ENCODE data around the gene VPS36. TPM values are rescaled to one million over a fixed set of nuclear protein-coding genes. Genes with fewer than 3 reads are reported as not detected.
"Not testable (repeated sequence)": the region's sequence is repeated elsewhere in the genome, so short reads cannot be mapped to it uniquely, and the experiment has no call there.

The VPS36 gene
- total RNA-seq, 1 experiment from 2014 or later = 48.7 TPM

DNA sequence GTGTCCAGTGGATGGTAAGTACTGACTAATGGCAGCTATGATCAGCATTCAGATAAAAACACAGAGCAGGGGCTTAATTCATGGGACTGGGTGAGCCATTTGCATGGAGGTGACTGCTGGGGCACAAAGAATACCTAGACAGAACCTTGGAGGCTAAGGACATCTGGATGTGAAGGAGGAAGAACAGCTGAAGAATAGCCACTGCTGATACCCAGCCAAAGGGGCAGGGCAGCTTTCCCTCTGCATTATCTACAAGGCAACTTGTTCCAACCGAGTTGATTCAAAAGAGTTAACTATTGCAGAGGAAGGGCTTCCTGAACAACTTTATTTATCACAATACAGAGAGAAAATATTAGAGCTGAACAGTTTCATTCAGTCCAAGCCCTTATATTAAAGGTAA is 31.4 kb downstream of the VPS36 start:
- H2AFZ ChIP-seq (ENCODE audit: low read length) = no peak overlapping the region
- DNase-seq = no peak
- peaks cover 32% of the 10 kb centered on the region; the same call in 1 of the 2 replicates for H3K36me3 ChIP-seq (ENCODE audit: insufficient read depth, low read length)
- H3K27me3 ChIP-seq (ENCODE audit: low read length) = no peaks in the 10 kb centered on the region
- no peak overlapping the region for H3K4me2 ChIP-seq (ENCODE audit: low read depth, low read length, poor library complexity, severe bottlenecking)
- H3K4me1 ChIP-seq (ENCODE audit: low read length) = no peaks in the 10 kb centered on the region
- no peak overlapping the region for H3K27ac ChIP-seq (ENCODE audit: low read length)
- H3K79me2 ChIP-seq (ENCODE audit: low read length) = no peaks in the 10 kb centered on the region
- no peaks in the 10 kb centered on the region for H4K20me1 ChIP-seq (ENCODE audit: insufficient read depth, low read depth, low read length)
- H3K9me3 ChIP-seq (ENCODE audit: low read length) = no peaks in the 10 kb centered on the region
- no peak overlapping the region for H3K4me3 ChIP-seq (ENCODE audit: low read length)
- no peaks in the 10 kb centered on the region for H3K9me2 ChIP-seq (replicated peaks; ENCODE audit: insufficient read depth, low read length)
- no peak overlapping the region for H3K9ac ChIP-seq (ENCODE audit: low read length)

- Histone ChIP-seq H3K4me3 (ENCODE audit: low read length) (no peak overlapping the region), H3K4me1 (ENCODE audit: low read length) (no peaks in the 10 kb centered on the region), H3K36me3 (ENCODE audit: insufficient read depth, low read length) (peaks cover 37% of the 10 kb centered on the region; the same call in 1 of the 2 replicates), H3K79me2 (ENCODE audit: low read length) (no peaks in the 10 kb centered on the region), H3K9me2 (replicated peaks; ENCODE audit: insufficient read depth, low read length) (no peaks in the 10 kb centered on the region), H3K9me3 (ENCODE audit: low read length) (no peaks in the 10 kb centered on the region), H3K27me3 (ENCODE audit: low read length) (no peaks in the 10 kb centered on the region), H2AFZ (ENCODE audit: low read length) (no peak overlapping the region), H3K9ac (ENCODE audit: low read length) (no peak overlapping the region), H3K4me2 (ENCODE audit: low read depth, low read length, poor library complexity, severe bottlenecking) (no peak overlapping the region), H3K27ac (ENCODE audit: low read length) (no peak overlapping the region), H4K20me1 (ENCODE audit: insufficient read depth, low read depth, low read length) (no peaks in the 10 kb centered on the region)
- no peak for DNase-seq
These were observed 35.5 kb downstream of the VPS36 start for GRCh38 chr13:52414963-52415362.

DNA sequence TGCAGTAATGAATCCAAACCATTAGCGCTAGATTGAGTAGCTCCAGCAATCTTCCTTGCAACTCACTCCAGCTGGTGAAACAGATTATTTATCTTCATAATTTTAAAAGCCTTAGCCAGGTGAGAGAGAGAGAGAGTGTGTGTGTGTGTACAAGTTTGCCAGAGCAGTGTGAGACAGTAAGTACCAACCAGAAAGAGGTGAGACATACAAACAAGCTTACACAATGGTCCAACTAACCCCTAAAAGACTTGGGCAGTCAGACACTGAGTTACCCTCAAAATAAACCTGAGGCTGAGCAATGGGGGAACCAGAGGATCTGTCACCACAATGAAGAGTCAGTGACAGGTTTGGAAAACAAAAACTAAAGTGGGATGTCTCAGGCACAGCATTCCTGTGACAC is 36.4 kb downstream of the VPS36 start:
- H3K9me3 ChIP-seq (ENCODE audit: low read length) = no peaks in the 10 kb centered on the region
- H3K27ac ChIP-seq (ENCODE audit: low read length) = no peak overlapping the region
- no peak overlapping the region for H3K4me3 ChIP-seq (ENCODE audit: low read length)
- no peaks in the 10 kb centered on the region for H3K9me2 ChIP-seq (replicated peaks; ENCODE audit: insufficient read depth, low read length)
- H2AFZ ChIP-seq (ENCODE audit: low read length) = no peak overlapping the region
- H3K79me2 ChIP-seq (ENCODE audit: low read length) = no peaks in the 10 kb centered on the region
- DNase-seq = no peak
- H3K27me3 ChIP-seq (ENCODE audit: low read length) = no peaks in the 10 kb centered on the region
- H3K4me2 ChIP-seq (ENCODE audit: low read depth, low read length, poor library complexity, severe bottlenecking) = no peak overlapping the region
- H3K9ac ChIP-seq (ENCODE audit: low read length) = no peak overlapping the region
- no peaks in the 10 kb centered on the region for H3K4me1 ChIP-seq (ENCODE audit: low read length)
- no peaks in the 10 kb centered on the region for H4K20me1 ChIP-seq (ENCODE audit: insufficient read depth, low read depth, low read length)
- H3K36me3 ChIP-seq (ENCODE audit: insufficient read depth, low read length) = peaks cover 35% of the 10 kb centered on the region; the same call in 1 of the 2 replicates

DNA sequence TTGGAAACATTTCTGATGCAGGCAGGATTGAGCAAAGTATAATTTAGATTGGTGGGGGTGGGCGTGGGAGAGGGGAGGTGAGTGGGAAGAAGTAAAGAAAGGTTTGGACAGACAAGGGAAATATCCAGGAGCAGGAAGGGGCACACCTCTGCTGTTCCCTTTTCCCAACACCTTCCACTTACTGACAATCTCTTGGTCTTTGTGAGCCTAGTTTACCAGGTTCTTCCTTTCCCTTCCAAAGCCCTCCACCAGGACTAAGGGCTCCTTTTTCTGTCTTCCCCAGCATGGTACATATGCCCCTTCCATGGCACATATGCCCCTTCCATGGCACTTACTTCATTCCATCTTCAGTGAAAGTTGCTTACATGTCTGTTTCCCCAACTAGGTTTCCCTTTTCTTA is 38.3 kb downstream of the VPS36 start:
- no peaks in the 10 kb centered on the region for H3K79me2 ChIP-seq (ENCODE audit: low read length)
- no peaks in the 10 kb centered on the region for H3K9me2 ChIP-seq (replicated peaks; ENCODE audit: insufficient read depth, low read length)

GRCh38 chr13:52411629-52412028 is 38.8 kb downstream of the VPS36 start:
- Histone ChIP-seq H3K9me3 (ENCODE audit: low read length) (no peaks in the 10 kb centered on the region), H2AFZ (ENCODE audit: low read length) (no peak overlapping the region), H4K20me1 (ENCODE audit: insufficient read depth, low read depth, low read length) (no peaks in the 10 kb centered on the region), H3K27me3 (ENCODE audit: low read length) (no peaks in the 10 kb centered on the region), H3K36me3 (ENCODE audit: insufficient read depth, low read length) (peaks cover 31% of the 10 kb centered on the region; the same call in 1 of the 2 replicates), H3K9me2 (replicated peaks; ENCODE audit: insufficient read depth, low read length) (no peaks in the 10 kb centered on the region), H3K4me2 (ENCODE audit: low read depth, low read length, poor library complexity, severe bottlenecking) (no peak overlapping the region), H3K9ac (ENCODE audit: low read length) (no peak overlapping the region), H3K27ac (ENCODE audit: low read length) (no peak overlapping the region), H3K4me3 (ENCODE audit: low read length) (no peak overlapping the region), H3K4me1 (ENCODE audit: low read length) (no peaks in the 10 kb centered on the region), H3K79me2 (ENCODE audit: low read length) (no peaks in the 10 kb centered on the region)
- DNase-seq = no peak

More for the DNA sequence above, 38.3 kb downstream of the VPS36 start:
- DNase-seq = no peak
- no peak overlapping the region for H3K9ac ChIP-seq (ENCODE audit: low read length)
- no peaks in the 10 kb centered on the region for H3K27me3 ChIP-seq (ENCODE audit: low read length)
- no peak overlapping the region for H3K4me2 ChIP-seq (ENCODE audit: low read depth, low read length, poor library complexity, severe bottlenecking)
- H3K4me3 ChIP-seq (ENCODE audit: low read length) = no peak overlapping the region
- H3K4me1 ChIP-seq (ENCODE audit: low read length) = no peaks in the 10 kb centered on the region
- no peak overlapping the region for H2AFZ ChIP-seq (ENCODE audit: low read length)
- H4K20me1 ChIP-seq (ENCODE audit: insufficient read depth, low read depth, low read length) = no peaks in the 10 kb centered on the region
- no peaks in the 10 kb centered on the region for H3K9me3 ChIP-seq (ENCODE audit: low read length)
- no peak overlapping the region for H3K27ac ChIP-seq (ENCODE audit: low read length)
- H3K36me3 ChIP-seq (ENCODE audit: insufficient read depth, low read length) = peaks cover 35% of the 10 kb centered on the region; the same call in 1 of the 2 replicates

GRCh38 chr13:52408071-52408658 is 42.3 kb downstream of the VPS36 start:
- H3K4me1 ChIP-seq (ENCODE audit: low read length); H3K27me3 ChIP-seq (ENCODE audit: low read length); H3K4me2 ChIP-seq (ENCODE audit: low read depth, low read length, poor library complexity, severe bottlenecking); H3K79me2 ChIP-seq (ENCODE audit: low read length); H2AFZ ChIP-seq (ENCODE audit: low read length); H3K4me3 ChIP-seq (ENCODE audit: low read length); H3K9me2 ChIP-seq (replicated peaks; ENCODE audit: insufficient read depth, low read length); H3K27ac ChIP-seq (ENCODE audit: low read length); H3K9me3 ChIP-seq (ENCODE audit: low read length); DNase-seq; H4K20me1 ChIP-seq (ENCODE audit: insufficient read depth, low read depth, low read length); H3K9ac ChIP-seq (ENCODE audit: low read length): not testable (repeated sequence)
- H3K36me3 ChIP-seq (ENCODE audit: insufficient read depth, low read length) = peaks cover 13% of the 10 kb centered on the region; the same call in 1 of the 2 replicates

- H3K9me2 ChIP-seq (replicated peaks; ENCODE audit: insufficient read depth, low read length); H4K20me1 ChIP-seq (ENCODE audit: insufficient read depth, low read depth, low read length); H3K27me3 ChIP-seq (ENCODE audit: low read length); H3K9ac ChIP-seq (ENCODE audit: low read length); H3K79me2 ChIP-seq (ENCODE audit: low read length); H3K9me3 ChIP-seq (ENCODE audit: low read length); DNase-seq; H3K4me3 ChIP-seq (ENCODE audit: low read length); H2AFZ ChIP-seq (ENCODE audit: low read length); H3K4me2 ChIP-seq (ENCODE audit: low read depth, low read length, poor library complexity, severe bottlenecking); H3K4me1 ChIP-seq (ENCODE audit: low read length); H3K36me3 ChIP-seq (ENCODE audit: insufficient read depth, low read length); H3K27ac ChIP-seq (ENCODE audit: low read length): not testable (repeated sequence)
These were observed 43.0 kb downstream of the VPS36 start for GRCh38 chr13:52407436-52407835.

DNA sequence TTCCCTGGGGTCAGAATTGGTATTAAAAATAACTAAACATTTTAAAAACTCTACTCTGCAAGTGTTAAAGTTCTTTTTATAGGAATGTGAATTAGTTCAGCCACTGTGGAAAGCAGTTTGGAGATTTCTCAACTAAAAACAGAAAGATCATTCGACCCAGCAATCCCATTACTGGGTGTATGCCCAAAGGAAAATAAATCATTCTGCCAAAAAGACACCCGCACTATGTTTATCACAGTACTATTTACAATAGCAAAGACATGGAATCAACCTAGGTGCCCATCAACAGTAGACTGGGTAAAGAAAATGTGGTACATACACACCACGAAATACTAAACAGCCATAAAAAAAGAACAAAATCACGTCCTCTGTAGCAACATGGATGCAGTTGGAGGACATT is 43.8 kb downstream of the VPS36 start:
- no peak overlapping the region for H3K9ac ChIP-seq (ENCODE audit: low read length)
- no peaks in the 10 kb centered on the region for H3K27me3 ChIP-seq (ENCODE audit: low read length)
- peaks cover 2% of the 10 kb centered on the region; the same call in 1 of the 2 replicates for H3K36me3 ChIP-seq (ENCODE audit: insufficient read depth, low read length)
- no peak overlapping the region for H3K4me3 ChIP-seq (ENCODE audit: low read length)
- no peaks in the 10 kb centered on the region for H4K20me1 ChIP-seq (ENCODE audit: insufficient read depth, low read depth, low read length)
- H2AFZ ChIP-seq (ENCODE audit: low read length) = no peak overlapping the region
- DNase-seq = no peak
- no peaks in the 10 kb centered on the region for H3K9me3 ChIP-seq (ENCODE audit: low read length)
- no peak overlapping the region for H3K4me2 ChIP-seq (ENCODE audit: low read depth, low read length, poor library complexity, severe bottlenecking)
- H3K27ac ChIP-seq (ENCODE audit: low read length) = no peak overlapping the region
- no peaks in the 10 kb centered on the region for H3K9me2 ChIP-seq (replicated peaks; ENCODE audit: insufficient read depth, low read length)
- no peaks in the 10 kb centered on the region for H3K79me2 ChIP-seq (ENCODE audit: low read length)
- peaks cover 4% of the 10 kb centered on the region; the same call in 1 of the 2 replicates for H3K4me1 ChIP-seq (ENCODE audit: low read length)
